ENCODE data around the gene CLEC7A.

The CLEC7A gene

DNA sequence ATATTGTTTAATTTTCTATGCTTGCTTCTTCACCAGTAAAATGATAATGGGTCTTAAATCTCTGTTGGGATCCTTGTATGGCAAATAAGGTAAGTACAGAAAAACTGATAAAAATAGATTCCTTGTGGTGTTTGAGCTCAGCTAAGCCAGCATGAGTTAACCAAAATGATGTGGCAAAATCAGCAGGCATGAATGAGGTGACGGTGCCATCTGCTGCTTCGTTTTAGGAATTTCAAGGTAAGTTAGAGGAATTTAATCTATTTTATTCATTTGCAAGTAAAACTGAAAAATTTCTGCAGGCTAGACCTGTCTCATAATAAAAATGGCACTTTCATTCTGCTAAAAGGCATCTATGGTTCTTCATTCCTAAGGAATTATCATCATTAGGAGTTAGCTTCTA lies 10.0 kb upstream of the CLEC7A start:
- no peak for DNase-seq (ENCODE audit: low read depth)

DNA sequence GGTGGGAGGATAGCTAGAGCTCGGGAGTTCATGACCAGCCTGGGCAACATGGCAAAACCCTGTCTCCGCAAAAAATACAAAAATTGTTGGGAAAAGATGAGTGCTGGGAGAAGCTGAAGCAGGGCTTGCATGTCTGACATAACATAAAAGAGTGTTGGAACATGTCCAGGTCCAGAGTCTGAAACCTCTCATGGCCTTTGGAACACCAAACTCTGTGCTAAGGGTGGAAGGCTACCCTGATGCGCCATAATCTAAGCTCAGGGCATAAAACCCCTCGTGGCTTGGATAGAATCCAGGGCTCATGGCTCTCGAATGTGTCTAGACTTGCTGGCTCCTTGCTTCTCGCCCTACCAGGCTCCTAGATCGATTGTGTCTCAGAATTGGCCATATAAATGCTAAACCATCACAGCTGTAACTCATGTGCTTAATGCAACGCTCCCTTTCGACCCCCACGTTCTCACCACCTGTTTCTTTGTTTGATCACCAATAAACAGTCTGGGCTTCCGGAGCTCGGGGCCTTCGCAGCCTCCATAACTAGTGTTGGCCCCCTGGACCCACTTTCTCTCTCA lies 6.7 kb upstream of the CLEC7A start:
- DNase-seq (ENCODE audit: low read depth), result no peak

DNA sequence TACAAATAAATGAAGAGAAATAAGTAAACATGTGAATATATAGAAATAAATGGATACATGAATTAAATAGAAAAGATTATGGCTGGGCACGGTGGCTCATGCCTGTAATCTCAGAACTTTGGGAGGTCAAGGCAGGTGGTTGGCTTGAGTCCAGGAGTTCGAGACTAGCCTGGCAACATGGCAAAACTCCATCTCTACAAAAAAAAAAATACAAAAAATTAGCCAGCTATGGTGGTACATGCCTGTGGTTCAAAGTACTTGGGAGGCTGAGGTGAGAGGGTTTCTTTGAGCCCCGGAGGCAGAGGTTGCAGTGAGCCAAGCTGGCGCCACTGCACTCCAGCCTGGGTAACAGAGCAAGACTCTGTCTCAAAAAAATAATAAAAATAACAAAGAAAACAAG lies 5.1 kb upstream of the CLEC7A start:
- no peak for DNase-seq (ENCODE audit: low read depth)

DNA sequence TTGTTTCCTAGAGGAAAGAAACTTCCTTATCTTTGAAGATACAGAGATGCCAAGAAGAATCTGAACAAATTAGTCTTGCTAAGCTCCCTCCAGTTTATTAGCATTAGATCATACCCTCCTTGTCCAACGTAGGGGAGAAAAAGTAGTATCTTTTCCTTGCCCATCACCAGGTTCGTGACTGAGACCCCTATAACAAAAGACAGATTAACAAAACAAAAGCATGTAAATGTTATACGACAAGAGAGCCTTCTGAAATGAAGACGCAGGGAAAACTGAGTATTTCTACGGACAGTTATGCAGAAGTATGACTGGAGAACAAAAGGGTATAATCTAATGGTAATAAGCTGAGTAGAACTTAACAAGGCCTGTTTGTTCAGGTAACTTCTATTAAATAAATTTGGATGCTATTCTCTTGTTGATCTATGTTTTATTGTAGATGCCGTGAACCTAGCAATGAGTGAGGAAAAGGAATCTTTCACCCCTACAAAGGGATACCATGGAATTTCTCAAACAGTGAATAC lies 2.9 kb upstream of the CLEC7A start:
- no peak for DNase-seq (ENCODE audit: low read depth)

DNA sequence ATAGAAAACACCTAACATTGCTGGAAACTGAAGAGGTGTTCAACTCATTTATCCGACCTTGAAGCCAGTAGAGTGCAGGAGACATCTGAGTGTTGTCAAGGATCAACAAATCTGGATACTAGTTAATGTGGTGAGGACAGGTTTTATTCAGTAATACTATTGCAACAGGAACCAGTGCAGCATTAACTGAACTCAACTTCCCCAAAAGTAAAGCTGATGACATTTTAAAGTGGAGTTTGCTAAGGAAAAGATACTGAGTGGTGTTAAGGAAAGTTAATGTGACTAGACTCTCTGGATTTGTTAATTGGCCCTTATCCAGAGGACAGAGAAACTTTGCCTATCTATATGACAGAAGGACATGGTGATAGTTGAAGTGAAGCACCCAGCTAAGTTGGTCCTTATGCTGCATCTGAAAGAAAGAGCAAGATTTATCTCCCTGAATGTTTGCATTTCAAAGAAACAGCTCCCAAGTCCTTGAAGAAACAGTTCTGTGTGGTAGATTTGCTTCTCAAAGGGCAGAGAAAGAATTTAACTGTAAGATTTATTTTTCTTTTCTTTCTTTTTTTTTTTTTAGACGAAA lies 1.2 kb upstream of the CLEC7A start:
- DNase-seq (ENCODE audit: low read depth), result no peak

DNA sequence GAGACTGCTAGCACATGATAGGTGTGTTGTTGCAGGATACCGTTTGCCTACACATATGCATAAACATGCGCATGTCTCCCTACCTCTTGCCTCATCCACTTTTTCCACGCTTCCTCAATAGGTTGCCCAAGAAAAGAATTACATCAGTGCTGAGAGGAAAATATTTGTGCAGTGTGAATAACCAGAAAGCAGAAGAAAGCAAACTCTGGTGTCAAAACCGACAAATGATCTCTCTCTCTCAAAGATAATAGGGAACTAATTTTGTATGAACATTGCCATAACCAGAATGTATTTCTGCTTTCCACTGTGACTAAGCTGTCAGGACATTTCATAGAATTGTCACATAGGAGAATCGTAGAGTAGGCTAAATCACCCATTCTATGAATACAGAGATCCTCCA lies 1.3 kb downstream of the CLEC7A start:
- DNase-seq (ENCODE audit: low read depth), result no peak

DNA sequence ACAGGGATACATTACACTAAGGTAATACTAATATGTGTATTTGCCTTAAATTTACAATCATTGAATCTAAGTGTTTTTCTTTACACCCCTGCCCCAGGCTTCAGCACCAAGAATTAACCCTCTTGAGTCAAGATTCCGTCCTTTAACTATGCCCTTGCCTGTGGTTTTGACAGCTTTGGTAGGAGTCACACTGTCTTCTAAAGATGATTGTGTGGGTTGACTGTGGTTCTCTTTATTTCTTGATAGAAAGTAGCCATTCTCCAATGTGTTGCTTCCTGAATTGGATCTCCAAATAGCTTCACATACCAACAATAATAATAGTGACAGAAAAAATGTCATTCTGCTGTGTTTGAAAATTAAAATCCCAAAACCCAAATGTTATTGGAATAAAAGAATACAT lies 3.6 kb downstream of the CLEC7A start:
- no peak for DNase-seq (ENCODE audit: low read depth)

DNA sequence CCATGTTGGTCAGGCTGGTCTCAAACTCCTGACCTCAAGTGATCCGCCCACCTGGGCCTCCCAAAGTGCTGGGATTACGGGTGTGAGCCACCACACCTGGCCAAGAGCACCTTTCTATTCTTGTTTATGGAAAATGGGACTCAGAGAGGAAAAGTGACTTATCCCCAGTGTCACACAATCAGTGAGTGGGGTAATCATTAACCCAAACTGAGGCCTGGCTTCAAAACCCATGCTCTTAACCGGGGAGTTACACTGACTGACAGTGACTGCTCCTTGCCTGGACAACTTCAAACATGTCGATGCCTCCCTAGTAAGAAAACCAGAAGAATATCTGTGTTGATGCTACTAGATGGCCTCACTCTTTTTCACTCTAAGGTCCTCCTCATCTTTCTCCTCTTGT lies 7.3 kb downstream of the CLEC7A start:
- DNase-seq (ENCODE audit: low read depth), result no peak

DNA sequence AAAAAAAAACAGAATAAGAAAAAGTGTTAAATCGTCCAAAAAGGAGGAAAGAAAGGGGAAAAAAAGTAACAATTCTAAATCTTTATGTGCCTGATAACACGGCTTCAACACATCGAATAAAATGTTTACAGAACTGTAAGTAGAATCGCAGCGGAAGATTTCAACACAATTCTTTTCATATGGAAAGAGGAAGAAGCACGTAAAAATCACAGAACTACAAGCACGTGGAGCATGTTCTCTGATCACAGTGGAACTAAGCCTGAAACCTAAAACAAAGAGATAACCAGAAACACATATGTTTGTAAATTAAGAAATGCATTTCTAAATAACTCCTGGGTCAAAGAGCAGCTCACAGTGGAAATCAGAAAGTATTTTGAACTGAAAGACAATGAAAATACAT lies 8.7 kb downstream of the CLEC7A start:
- DNase-seq (ENCODE audit: low read depth), result no peak

DNA sequence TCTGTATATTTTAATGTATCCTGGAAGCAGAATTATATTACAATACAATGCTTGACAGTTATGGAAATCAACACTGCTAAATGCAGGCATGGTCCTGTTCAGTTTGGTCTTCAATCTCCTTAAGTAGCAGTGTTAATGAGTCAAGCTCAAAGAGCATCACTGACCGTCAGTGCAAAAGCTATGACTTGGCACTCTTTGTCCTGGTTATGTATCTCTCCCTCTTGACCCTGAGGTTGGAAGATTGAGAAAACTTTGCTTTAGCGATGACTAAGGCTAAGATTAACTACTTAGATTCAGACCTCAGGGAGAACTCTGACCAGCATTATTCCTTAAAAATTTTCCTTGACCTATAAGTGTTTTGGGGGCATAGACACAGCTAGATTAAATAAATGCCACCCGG lies 10.9 kb downstream of the CLEC7A start:
- DNase-seq (ENCODE audit: low read depth), result no peak

DNA sequence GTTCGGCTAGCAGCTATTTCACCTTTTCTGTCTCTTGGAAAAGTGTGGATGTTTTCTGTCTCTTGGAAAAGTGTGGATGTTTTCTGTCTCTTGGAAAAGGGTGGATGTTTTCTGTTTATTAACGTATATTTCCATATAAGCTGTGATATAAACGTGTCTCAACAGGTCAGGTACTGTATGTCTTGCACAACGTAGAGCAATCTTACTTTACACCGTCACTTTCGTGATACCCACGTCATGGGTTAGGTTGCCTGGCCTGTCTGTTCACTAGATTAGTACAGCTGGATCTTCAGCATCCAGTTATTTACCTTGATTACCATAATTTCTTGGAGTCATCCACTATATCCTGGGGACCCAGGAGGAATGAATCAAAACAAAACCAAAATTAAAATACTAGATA lies 14.1 kb downstream of the CLEC7A start:
- DNase-seq (ENCODE audit: low read depth), result no peak

DNA sequence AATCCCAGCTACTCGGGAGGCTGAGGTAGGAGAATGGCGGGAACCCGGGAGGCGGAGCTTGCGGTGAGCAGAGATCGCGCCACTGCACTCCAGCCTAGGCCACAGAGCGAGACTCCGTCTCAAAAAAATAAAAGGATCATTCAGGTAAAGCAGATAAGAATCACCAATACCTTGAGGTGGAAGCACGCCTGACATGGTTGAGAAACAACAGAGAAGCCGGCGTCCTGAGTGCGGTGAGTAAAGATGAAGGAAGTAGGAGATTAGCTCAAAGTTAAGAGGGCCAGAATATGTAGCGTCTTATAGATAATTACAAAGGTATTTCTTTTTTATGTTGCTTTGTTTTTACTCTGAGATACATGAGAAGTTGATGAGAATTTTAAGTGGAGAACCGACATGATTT lies 14.7 kb downstream of the CLEC7A start:
- no peak for DNase-seq (ENCODE audit: low read depth)

DNA sequence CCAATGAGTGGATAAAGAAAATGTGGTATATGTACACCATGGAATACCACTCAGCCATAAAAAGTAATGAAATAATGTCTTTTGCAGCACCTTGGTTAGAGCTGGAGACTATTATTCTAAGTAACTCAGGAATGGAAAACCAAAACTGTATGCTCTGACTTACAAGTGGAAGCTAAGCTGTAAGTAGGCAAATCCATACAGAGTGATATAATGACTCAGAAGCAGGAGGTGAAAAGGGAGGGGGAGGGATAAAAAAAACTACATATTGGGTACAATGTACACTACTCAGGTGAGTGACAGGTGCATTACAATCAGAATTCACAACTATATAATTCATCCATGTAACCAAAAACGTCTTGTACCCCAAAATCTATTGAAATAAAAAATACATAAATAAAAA lies 16.1 kb downstream of the CLEC7A start:
- no peak for DNase-seq (ENCODE audit: low read depth)

DNA sequence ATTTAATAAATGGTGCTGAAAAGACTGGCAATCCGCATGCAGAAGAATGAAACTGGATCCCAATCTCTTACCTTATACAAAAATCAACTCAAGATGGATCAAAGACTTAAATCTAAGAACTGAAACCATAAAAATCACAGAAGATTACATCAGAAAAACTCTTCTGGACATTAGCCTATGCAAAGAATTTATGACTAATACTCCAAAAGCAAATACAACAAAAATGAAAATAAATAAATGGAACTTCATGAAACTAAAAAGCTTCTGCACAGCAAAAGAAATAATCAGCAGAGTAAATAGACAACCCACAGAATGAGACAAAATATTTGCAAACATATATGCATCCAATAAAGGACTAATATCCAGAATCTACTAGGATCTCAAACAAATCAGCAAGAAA lies 16.9 kb downstream of the CLEC7A start:
- no peak for DNase-seq (ENCODE audit: low read depth)

DNA sequence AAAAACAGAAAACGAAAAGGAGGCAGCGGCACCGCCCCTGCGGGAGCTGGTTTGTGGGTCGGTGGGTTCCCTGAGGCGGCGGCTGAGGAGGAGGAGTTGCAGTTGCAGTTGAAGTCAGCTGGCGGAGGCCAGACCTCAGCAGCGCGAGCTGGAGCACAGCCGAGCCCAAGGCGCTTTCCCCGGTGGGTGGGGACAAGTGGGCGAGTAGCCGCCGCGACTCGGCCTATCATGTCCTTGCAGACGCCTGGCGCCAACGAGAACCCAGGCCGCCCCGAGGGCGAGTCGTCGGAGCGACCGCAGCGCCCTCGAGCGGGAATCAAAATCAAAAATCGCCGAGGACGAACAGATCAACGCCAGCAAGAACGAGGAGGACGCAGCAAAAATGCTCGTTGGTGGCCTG lies 18.5 kb downstream of the CLEC7A start:
- DNase-seq (ENCODE audit: low read depth), result no peak

DNA sequence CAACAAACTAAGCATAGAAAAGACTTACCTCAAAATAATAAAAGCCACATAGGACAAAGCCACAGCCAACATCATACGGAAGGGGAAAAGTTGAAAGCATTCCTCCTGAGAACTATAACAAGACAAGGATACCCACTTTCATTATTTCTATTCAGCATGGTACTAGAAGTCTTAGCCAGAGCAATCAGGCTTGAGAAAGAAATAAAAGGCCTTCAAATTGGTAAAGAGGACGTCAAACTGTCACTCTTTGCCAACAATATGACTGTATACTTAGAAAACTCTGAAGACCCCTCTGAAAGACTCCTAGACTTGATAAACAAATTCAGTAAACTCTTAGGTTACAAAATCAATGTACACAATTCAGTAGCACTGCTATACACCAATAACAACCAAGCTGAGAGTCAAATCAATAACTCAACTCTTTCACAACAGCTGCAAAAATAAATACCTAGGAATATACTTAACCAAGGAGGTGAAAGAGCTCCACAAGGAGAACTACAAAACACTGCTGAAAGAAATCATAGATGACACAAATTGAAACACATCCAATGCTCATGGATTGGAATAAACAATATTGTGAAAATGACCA lies 19.6 kb downstream of the CLEC7A start:
- no peak for DNase-seq (ENCODE audit: low read depth)

DNA sequence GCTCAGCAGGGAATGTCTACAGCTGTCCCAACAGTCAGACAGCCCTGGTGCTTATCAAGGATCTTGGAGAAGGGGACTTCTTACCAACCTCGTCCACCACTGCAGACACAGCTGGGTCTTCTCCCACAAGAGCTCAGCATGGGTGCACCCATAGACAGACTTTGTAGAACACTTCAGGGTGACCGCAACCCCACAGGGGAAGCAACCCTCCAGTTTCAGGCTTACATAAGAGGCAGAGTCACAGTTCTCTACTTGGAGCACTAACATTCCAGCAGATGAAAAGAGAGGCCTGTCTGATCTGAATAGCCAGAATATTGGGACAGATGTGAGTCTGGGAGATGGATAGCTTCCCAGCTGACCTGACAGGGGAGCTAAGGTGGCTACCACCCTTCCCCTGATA lies 27.7 kb downstream of the CLEC7A start:
- DNase-seq (ENCODE audit: low read depth), result no peak

DNA sequence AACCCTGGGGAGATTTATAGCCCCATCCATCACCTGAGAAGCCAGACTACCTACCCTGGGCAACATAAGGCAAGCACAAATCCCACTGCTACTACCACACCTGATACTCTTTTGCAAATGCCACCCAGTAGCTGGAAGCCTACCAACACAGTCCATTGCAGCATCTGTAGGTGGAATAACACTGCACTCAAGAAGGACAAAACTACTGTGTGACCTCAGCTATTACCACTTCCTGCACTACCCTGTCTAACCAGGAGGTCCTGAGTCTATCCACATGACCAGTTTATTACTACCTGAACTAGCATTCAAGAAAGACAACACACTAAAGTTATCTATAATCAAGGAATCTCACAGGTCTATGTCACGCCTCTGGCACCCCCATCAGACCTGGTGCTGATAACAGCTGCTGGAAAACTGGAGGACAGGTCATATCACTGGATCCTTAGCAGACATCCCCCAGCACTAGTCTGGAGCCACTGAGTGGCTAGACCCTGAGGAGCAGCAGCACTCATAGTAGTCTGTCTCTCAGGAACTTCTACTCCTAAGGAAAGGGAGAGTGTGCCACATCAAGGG lies 28.3 kb downstream of the CLEC7A start:
- DNase-seq (ENCODE audit: low read depth), result no peak

DNA sequence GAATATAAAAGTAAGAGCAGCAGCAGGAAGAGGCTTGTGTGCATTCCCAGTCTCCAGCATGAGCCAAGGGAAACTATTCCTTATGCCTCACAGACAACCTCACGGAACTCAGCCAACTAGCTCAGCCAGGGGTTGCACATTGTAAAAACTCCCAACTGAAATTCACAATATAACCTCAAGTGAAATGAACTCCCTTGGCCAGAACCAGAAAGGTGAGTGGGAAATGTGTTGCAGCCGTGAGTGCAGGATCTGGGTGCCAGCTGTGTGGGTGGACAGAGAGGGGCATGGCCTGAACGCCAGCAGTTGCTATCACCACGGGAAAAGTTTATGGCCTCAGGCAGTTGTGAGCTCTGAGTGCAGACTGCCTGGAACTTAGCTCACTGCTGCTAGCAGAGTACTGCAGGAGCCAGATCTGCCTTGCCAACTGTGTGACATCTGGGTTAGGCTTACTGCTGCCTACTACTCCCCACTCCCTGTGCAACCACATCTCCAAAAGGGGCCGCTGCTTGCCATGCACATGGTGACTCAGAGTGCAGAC lies 28.9 kb downstream of the CLEC7A start:
- no peak for DNase-seq (ENCODE audit: low read depth)

DNA sequence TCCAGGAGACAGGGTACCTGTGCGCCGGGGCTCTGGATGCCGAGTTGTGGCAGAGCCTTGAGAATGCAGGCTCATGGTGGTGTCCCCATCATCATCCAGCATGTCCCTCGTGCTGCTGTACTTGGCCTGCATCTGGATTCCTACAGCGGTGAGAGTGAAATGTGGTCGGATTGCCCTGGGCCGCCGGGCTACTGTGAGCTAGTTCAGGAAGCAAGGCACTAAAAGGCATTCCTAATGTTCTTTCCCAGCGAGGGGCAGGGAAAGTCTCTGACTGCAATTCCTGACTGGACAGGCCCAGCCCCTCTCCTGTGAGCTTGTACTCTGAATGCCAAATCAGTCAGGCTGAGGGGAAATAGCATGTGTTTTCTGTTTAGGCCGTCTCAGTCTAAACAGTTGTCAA lies 31.2 kb downstream of the CLEC7A start, which contains the start of gene CLEC1A:
TSS of gene CLEC1A (minus strand) at position 195 of the 400 bp plus-strand sequence. CDS start at position 132, 63 bp downstream.
- no peak for DNase-seq (ENCODE audit: low read depth)

DNA sequence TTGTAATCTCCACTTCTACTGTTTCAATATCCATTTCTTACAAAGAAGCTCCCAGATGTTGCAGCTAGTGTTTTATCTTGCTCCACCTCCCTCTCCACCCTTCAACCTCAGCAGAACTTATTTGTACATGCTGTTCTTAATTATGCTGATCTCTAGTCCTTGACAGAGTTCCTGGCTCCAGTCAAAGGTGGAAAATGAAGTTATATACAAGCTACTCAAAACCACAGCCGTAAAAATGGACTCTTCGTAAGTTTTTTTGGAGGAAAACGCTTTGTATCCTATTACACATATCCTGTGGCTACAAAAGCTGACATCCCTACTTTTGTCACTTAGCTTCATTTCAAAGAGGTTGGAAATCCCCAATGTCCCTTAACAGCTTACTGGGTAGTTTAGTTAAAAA lies 32.5 kb downstream of the CLEC7A start:
- no peak for DNase-seq (ENCODE audit: low read depth)

DNA sequence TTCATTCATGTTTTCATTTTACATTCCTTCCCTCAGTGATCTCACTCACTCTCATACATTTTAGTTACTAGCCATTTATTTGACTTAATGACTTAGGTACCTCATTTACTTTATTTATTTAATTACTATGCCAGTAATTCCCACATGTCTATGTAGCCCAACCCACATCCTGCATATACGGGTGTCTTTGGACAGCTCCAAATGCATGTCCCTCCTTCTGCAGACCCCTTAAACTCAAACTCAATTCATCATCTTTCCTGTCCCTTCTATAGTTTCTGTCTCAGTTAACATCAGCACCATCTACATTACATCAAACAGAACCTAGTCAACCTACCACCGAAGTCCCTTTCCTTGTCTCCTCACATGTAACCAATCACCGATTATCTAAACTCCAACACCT lies 34.0 kb downstream of the CLEC7A start:
- DNase-seq (ENCODE audit: low read depth), result no peak

Measured in T-helper 22 cell (primary cell).